HG02678 (cell line): ENCODE results near the gene MUCL3.
"Not testable (repeated sequence)": the region's sequence is repeated elsewhere in the genome, so short reads cannot be mapped to it uniquely, and the experiment has no call there.

Source experiments
- ATAC-seq: cut with Tn5 transposase; IDR thresholded peaks from one replicate; pipeline ENCODE4 v1.9.1; 2021; ENCODE audit warnings: mild to moderate bottlenecking, moderate library complexity; ENCODE audit not compliant: unreplicated experiment

The MUCL3 gene

DNA sequence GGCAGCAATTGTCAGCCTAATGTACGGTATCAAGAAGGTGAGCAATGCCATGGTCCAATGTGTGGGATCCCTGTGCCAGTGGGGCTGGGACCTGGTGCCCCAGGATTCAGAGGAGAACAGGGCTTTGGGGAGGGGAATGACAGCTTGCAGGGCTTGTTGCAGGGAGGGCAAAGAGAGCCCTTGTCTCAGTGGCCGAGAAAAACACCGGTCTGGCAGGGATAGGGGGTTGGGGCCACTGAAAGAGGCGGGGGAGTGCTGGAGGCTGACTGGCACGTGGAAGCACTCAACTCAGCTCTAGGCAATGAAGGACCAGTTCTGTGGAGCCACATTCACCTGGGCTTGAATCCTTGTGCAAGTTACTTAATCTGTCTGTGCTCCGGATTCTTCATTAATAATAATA lies 3.5 kb upstream of the MUCL3 start:
- ATAC-seq, result no peak

DNA sequence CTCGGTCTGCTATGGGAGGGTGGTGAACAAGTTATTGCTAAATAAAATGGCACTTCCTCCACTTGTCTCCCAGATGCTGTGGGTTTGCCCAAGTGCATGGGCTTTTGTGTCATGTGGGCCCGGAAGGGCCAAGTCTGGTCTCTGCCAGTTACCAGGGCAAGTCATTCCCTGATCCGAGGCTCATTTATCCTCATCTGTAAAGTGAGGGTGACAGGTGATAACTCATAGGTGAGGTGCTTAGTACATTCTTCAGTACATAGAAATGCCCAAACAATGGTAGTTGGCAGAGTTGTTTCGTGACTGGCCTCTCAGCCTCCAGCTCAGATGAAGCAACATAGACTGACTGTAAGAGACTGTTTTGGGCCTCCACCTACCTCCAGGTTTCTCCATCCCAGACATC lies 2.0 kb upstream of the MUCL3 start:
- ATAC-seq, result no peak

DNA sequence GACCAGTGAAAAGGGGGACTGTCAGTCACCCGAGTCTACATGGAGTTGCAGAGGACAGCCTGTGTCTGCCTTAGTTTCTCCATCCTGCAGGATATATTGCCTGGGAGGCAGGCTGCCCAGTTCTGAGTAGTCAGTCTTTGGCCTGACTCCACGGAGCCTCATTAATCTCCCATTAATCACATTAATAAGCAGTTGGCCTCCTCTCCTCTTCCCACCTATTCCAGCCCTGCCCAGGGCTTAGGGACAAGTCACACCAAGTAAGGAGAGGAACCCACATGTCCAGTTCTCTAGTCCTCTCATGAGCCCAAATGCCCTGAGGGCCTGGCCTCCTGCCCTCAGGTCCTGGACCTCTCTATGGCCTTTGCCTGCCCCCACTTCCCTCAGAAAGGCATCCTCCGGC lies 1.3 kb upstream of the MUCL3 start:
- ATAC-seq, result no peak

DNA sequence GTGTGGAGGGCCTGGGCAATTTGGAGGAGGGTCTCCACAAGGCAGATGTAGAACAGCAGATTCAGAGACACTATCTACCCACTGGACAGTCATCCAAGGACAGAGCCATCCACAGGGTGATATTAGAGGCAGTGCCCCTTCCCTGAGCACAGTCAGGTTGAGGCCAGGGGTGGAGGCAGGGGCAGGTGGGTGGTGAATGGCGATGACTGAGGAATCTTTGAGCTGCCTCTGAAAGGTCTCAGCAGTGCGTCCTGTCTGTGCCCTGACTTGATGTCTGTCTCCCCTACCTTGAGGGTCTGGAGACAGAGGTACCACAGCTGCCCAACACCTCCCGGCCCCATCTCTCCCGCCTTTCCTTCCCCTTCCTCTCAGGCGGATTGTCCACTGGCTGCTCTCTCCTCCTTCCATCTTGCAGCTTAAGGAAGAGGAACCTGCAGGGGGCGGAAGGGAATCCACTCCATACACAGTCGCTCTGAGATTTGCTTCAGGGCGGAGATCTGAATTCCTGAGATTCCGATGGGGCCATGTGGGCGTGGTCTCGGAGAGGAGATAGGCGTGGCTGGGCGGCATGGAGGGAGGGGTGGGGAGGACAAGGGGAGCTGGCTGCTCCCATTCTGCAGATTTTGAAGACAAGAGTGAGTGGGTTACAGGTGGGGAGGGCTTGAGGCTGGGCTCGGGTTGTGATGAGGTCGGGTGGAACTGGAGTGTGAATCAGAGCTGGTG lies 1.7 kb downstream of the MUCL3 start:
- ATAC-seq, result no peak

DNA sequence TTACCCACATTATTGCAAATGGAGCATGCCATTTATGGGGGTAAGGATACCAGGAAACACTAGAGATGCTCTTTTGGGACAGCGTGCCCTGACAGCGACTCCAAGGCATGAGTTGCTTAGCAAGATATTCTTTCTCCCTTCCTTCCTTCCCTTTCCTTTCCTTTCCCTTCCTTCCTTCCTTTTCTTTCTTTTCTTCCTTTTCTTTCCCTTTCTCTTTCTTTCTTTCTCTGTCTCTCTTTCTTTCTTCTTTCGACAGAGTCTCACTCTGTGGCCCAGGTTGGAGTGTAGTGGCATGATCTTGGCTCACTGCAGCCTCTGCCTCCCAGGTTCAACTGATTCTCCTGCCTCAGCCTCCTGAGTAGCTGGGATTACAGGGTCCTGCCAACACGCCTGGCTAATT lies 3.3 kb downstream of the MUCL3 start:
- no peak for ATAC-seq

DNA sequence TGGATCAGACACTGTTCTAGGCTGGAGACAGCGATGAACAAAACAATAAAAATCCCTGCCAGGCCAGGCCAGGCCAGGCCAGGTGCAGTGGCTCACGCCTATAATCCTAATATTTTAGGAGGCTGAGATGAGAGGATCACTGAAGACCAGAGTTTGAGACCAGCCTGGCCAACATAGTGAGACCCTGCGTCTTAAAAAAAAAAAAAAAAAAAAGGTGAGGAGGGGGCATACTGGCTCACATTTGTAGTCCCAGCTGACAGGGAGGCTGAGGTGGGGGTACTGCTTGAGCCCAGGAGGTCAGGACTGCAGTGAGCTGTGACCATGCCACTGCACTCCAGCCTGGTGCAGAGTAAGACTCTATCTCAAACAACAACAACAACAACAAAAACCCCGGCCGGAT lies 4.5 kb downstream of the MUCL3 start:
- no peak for ATAC-seq

DNA sequence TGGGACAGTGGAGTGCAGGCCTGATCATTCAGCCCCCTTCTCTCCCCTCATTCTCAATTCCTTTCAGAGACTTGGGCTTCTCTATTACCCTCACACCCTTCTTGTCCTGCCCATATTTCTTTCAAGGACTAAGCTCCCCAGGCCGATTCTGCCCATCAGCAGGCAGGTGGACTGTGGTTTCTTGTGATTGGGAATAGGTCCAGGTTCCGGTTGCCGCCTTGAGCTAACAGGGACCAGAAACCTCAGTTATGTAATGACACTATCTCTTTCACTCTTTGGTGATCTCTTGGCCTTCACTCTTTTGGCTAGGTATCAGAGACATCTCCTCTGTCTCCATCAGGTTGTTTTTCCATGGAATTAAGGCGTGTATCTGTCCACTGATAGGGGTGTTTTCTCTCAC lies 6.5 kb downstream of the MUCL3 start:
- ATAC-seq, result no peak

DNA sequence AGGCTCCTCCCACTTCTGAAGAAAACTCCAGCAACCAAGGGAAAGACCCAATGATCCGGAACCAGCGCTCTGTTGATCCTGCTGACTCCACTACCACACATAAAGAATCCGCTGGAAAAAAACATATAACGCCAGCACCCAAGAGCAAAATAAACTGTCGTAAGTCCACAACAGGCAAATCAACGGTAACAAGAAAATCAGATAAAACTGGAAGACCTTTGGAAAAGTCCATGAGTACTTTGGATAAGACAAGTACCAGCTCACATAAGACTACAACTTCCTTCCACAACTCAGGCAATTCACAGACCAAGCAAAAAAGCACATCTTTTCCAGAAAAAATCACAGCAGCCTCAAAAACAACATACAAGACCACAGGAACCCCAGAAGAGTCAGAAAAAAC lies 8.0 kb downstream of the MUCL3 start:
- no peak for ATAC-seq

DNA sequence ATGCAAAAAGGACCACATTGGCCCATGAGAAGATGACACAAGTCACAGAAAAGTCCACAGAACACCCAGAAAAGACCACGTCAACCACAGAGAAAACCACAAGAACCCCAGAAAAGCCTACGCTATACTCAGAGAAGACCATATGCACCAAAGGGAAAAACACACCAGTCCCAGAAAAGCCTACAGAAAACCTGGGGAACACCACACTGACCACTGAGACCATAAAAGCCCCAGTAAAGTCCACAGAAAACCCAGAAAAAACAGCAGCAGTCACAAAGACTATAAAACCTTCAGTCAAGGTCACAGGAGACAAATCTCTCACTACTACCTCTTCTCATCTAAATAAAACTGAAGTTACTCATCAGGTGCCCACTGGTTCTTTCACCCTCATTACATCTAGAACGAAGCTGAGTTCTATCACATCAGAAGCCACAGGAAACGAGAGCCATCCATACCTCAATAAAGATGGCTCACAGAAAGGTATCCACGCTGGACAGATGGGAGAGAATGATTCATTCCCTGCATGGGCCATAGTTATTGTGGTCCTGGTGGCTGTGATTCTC lies 11.2 kb downstream of the MUCL3 start:
- no peak for ATAC-seq

DNA sequence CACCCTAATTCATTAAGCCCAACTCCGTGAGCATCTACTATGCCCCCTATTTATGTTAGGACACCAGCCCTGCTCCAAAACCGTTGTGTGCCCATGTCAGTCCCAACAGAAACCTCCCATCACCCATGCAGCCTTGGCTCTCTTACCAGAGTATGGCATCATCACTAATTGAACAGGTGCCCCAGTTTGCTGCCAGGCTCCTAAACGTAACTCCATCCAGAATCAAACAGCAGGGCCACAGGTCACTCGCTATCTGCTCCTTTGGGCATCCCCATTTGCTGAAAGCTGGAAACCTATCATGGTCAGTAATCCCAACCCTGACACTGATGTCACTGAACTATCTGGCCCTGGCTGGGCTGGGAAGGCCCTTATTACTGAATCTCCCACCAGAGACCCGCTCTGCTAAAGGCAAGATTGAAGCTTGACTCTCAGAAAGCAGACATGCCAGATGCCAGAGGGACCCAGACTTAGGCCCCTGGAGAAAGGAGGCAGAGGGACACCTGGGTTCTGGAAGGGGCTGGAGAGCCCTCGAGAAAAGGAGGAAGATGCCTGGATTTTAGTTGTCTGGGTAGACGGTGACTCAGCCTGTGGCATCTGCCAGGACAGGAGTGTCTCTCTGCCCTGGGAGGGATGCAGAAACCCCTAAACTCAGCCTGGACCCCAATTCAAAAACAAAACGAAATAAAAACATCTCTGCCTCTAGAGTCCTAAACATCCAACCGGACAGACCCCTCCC lies 14.0 kb downstream of the MUCL3 start:
- no peak for ATAC-seq

DNA sequence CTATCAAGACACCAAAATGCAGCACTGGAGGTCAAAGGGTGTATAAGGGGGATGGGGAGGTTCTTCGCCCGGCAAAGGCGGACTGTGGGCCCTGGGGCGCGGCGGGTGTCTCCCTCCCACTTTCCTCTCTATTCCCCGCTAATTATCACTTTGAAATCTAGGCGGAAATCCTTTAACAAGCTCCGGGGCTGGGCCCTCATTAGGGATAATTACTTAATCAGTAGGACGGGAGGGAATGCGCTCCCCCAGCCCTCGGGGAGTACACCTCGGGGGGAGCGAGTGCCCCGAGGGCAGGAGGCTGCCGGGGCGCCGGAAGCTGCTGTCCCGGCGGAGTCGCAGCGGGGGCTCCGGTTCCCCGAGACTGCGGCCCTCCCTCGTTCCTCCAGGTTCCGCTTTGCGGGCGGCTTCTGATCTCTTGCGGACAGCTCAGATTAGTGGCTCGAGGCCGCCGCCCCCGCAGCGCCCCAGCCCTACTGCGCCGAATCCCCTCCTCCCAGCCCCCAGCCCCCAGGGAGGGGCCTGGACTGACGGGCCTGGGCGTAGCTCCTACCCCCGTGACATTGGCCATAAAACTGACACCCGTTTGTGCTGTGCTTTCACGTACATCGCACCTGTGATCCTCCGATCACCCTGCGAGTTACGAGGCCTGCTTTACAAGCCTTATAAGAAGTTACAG lies 14.7 kb downstream of the MUCL3 start:
- peak; percentile 63 for ATAC-seq

DNA sequence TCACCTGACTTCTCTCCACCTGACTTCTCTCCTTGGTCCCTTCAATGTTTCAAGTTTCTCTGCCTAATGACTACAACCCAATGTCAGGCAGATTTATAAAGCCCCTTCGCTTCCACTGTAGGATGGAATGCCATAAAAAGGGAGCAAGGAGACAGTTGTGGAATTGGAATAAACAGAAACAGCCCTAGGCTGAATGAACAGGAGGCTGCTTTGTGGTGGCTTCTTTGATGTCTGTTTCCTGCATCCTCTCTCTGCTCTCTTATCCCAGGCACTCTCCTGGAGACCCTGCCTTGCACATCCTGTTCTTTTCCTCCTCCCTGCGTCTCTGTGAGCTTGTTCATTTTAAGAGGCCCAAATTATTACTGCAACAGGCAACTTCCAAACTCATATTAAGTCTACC lies 16.9 kb downstream of the MUCL3 start:
- no peak for ATAC-seq

DNA sequence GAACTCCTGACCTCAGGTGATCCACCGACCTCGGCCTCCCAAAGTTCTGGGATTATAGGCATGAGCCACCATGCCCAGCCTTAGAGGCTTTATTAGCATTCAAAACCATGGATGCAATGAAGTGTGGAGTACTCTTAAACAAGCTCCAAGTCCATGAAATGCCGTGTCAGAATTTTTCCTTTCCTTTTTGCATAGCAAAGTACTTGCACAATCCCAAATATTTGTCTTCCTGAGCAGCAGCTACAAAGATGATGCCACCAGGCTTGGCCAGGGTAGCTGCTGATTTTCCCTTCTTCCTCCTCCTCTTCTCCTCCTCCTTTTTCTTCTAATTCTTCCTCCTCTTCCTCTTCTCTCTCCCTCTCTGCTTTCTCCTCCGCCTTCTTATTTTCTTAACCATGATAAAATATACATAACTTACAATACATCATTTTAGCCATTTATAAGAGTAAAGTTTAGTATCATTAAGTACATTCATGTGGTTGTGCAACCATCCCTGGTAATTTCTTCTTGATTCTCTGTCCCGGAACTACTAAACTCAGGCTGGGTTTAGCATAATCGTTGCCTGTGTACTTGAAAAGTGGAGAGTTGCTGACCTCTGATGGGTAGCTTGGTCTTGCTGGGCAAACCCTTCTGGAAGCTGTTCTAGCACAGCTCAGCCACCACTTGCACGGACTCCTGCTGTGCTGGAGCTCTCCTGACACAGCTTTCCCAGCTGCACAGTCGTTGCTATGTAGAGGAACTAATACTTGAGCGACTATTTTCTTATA lies 20.3 kb downstream of the MUCL3 start:
- no peak for ATAC-seq

DNA sequence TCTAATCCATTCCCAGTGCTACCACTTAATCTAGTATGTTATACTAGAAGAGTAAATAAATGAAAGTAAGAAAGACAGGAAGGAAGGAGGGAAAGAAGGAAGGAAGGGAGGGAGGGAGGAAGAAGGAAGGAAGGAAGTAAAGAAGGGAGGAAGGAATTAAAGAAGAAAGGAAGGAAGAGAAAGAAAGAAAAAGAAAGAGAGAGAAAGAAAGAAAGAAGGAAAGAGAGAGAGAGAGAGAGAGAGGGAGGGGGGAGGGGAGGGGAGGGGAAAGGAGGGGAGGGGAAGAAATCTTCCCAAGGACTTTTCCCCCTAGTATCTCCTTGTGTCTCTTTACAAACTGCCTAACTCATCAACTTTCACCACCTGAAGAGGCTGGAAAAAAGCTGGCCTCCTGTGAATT lies 21.9 kb downstream of the MUCL3 start:
- ATAC-seq, result no peak

DNA sequence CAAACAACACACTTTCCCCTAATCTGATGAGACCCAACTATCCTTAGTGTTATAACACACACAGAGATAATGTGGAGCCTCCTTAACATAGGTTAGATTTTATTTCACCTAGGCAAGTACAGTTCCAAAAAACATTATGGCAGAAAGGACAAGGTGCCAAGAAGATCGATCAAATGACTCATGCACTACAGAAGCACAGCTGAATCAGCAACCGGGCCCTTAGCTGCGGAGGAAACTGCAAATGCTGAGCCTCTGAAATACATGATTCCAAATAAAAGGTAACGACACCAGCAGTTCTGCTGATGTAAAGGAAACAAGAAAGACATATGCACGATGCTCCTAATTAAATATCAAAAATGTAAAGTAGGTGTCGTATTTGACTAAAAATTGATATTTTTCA lies 22.9 kb downstream of the MUCL3 start:
- no peak for ATAC-seq

DNA sequence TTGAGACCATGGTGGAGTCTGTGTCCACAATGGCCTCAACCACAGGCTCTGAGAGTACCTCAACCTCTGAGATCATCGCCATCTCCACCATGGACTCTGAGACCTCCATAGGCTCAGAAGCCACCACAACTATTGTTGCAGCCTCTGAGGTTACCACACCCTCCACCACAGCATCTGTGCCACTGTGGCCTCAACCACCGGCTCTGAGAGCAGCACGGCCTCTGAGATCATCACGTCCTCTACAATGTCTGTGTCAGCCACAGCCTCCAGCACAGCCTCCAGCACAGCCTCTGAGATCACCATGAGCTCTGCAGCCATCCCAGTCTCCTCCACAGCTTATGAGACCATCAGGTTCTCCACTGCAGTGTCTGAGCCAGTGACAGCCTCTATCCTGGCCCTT lies 23.3 kb downstream of the MUCL3 start:
- ATAC-seq, result no peak

DNA sequence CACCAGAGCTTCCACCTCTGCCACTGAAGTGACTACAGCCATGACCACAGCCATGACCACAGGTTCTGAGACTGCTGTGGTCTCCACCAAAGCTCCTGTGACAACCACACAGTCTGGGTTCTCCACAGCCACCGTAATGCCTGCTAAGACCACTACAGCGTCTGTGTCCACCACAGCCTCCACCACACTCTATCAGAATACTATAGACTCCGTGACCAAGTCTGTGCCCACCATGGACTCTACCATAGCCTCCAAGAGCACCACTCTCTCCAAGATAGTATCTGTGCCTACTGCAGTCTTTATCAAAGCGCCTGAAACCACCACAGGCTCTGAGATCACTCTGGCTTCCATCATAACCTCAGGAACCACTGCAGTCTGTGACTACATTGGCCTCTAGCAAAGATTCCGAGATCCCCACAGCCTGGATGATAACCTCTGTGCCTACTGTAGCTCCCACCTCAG lies 24.4 kb downstream of the MUCL3 start:
- ATAC-seq, result no peak

DNA sequence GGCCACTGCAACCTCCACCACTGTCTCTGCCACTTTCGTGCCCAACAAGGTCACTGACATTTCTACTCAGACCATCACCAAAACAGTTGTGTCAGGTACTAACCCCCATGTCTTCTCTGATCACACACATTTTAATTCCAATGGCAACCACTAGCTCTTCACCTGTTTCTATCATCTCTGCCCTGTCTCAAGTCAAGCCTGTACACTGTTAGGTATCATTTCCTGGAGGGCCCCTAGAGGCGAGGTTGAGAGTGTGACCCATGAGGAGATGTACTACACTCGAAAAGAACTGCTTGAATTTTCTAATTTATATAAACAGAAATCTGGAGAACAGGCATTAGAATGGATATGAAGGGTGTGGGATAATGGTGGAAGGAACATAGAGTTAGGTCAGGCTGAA lies 25.4 kb downstream of the MUCL3 start:
- no peak for ATAC-seq

DNA sequence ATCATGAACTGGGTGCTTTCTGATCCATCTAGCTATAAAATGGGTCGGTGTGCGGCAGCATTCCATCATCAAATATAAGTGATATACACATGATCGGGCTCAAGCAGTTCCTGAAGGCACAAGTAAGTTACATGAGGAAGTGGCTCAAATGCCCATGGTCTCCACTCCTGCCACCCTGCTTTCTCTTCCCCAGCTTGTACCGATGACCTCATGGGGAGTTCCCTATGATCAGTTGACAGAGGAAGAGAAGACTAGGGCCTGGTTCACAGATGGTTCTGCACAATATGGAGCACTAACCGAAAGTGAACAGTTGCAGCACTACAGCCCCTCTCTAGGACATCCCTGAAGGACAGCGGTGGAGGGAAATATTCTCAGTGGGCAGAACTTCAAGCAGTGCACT lies 28.4 kb downstream of the MUCL3 start:
- ATAC-seq, result not testable (repeated sequence)

DNA sequence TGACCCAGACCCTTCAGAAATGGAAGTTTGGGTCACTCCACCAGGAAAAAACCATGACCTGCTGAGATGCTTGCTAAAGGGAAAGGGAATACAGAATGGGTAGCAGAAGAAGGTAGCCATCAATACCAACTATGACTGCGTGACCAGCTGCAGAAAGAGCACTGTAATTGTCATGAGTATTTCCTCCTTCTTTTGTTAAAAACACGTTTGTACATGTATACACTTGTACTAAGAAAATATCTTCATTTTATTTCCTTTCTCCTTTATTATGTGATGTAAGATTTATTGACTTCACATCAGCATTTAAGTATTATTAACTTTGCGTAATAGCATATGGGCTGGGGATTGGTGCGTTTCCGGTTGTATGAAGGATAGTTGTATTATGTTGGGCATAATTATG lies 30.2 kb downstream of the MUCL3 start:
- no peak for ATAC-seq

DNA sequence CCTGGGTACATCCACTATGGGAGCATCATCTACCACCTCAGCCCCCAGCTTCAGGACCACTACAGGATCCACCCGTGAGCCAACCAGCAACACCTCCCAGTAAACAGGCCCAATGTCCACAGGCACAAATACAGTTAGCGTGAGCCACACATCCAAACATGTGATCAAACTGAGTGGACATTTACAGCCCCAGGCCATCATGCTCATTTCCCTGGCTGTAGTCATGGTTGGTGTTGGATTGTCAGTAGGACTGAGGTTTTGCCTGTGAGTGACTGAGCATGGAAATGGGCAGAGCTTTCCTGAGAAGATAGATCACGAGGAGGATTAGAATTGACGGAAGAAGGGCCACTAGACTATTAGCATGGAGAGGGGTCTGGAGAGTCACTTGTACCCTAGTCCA lies 32.0 kb downstream of the MUCL3 start:
- no peak for ATAC-seq
